IPS-20b (cell line): ENCODE measurements around the gene JADE3.

Source experiments
- H3K27ac ChIP-seq: one replicate; pipeline ENCODE4 v1.5.1; 2013; ENCODE audit warnings: low read length
- H3K27me3 ChIP-seq: 2 replicates; pipeline ENCODE4 v1.6.1; 2013; ENCODE audit warnings: mild to moderate bottlenecking, low read length, inconsistent platforms; ENCODE audit not compliant: insufficient read depth
- H3K36me3 ChIP-seq: 2 replicates; pipeline ENCODE4 v1.6.1; 2013; ENCODE audit warnings: low read depth, mild to moderate bottlenecking, inconsistent platforms, low read length, moderate library complexity; ENCODE audit not compliant: insufficient read depth
- H3K4me1 ChIP-seq: 2 replicates; pipeline ENCODE4 v1.6.1; 2013; ENCODE audit warnings: mild to moderate bottlenecking, control low read depth, inconsistent platforms, low read length, moderate library complexity; ENCODE audit not compliant: insufficient read depth
- H3K4me3 ChIP-seq: 2 replicates; pipeline ENCODE4 v1.5.1; 2013; ENCODE audit warnings: mild to moderate bottlenecking, low read length, inconsistent platforms
- H3K9ac ChIP-seq: 2 replicates; pipeline ENCODE4 v1.6.1; 2013; ENCODE audit warnings: low read depth, mild to moderate bottlenecking, inconsistent platforms, low read length, moderate library complexity
- H3K9me3 ChIP-seq: 2 replicates; pipeline ENCODE4 v1.6.1; 2013; ENCODE audit warnings: mild to moderate bottlenecking, low read depth, low read length, inconsistent platforms; ENCODE audit not compliant: insufficient read depth

The JADE3 gene

GRCh38 chrX:46912098-46912602 is at the start of gene JADE3:
TSS of gene JADE3 (plus strand) at chrX:46912421. CDS start at chrX:46984895, 72,474 bp downstream.
- Histone ChIP-seq H3K9me3 (no peaks in the 10 kb centered on the region), H3K27me3 (no peaks in the 10 kb centered on the region; the same call in 1 of the 2 replicates), H3K4me1 (no peaks in the 10 kb centered on the region; the same call in 1 of the 2 replicates), H3K36me3 (no peaks in the 10 kb centered on the region), H3K27ac (no peak within 1 kb of the TSS), H3K4me3 (peak within 1 kb of the TSS; percentile 88), H3K9ac (peak within 1 kb of the TSS; percentile 79; the same call in 1 of the 2 replicates)

DNA sequence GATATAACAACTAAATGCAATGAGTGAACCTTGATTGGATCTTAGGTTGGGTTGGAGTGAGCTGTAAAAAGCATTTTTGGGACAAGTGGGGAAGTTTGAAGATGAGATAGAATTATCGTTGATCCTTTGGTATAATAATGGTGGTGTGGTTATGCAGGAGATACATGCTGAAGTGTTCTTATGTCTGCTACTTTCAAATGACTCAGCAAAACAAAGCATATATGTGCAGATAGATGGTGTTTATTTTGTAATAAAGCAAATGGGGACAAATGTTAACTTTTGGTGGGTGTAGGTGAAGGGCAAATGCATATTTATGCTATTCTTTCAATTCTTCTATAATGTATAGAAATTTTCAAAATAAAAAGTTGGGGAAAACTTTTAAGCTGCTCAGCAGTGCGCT is 49.1 kb upstream of the JADE3 start:
- no peaks in the 10 kb centered on the region for H3K36me3 ChIP-seq
- no peaks in the 10 kb centered on the region for H3K4me1 ChIP-seq
- no peaks in the 10 kb centered on the region for H3K9me3 ChIP-seq
- no peak overlapping the region for H3K27ac ChIP-seq
- H3K4me3 ChIP-seq = no peak overlapping the region
- no peaks in the 10 kb centered on the region for H3K27me3 ChIP-seq
- no peak overlapping the region for H3K9ac ChIP-seq

- Histone ChIP-seq H3K27ac (no peak overlapping the region), H3K9ac (no peak overlapping the region), H3K9me3 (no peaks in the 10 kb centered on the region), H3K36me3 (no peaks in the 10 kb centered on the region), H3K4me1 (no peaks in the 10 kb centered on the region), H3K4me3 (no peak overlapping the region), H3K27me3 (no peaks in the 10 kb centered on the region)
These were observed 47.6 kb upstream of the JADE3 start for GRCh38 chrX:46864606-46865005.

DNA sequence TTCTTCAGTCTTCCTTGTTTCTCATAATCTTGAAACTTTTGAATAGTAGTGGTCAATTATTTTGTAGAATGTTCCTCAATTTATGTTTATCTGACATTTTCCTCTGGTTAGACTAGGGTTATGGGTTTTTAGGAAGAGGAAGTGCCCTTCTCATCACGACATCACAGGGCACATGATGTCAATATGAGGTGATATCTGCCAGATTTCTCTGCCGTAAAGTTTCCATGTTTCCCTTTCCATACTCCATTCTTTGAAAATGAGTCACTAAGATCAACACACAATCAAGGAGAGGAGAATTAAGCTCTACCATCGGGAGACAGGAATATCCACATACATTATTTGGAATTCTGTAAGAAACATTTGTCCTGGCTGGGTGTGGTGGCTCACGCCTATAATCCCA is 46.9 kb upstream of the JADE3 start:
- Histone ChIP-seq H3K9me3 (no peaks in the 10 kb centered on the region), H3K4me1 (no peaks in the 10 kb centered on the region), H3K27me3 (no peaks in the 10 kb centered on the region), H3K36me3 (no peaks in the 10 kb centered on the region), H3K9ac (no peak overlapping the region), H3K4me3 (no peak overlapping the region), H3K27ac (no peak overlapping the region)

- no peaks in the 10 kb centered on the region for H3K36me3 ChIP-seq
- no peak overlapping the region for H3K9ac ChIP-seq
- no peaks in the 10 kb centered on the region for H3K9me3 ChIP-seq
- H3K27ac ChIP-seq = no peak overlapping the region
- no peaks in the 10 kb centered on the region for H3K27me3 ChIP-seq
- no peak overlapping the region for H3K4me3 ChIP-seq
- no peaks in the 10 kb centered on the region for H3K4me1 ChIP-seq
These were observed 45.5 kb upstream of the JADE3 start for GRCh38 chrX:46866726-46867125.

- H3K4me3 ChIP-seq = no peak overlapping the region
- no peaks in the 10 kb centered on the region for H3K27me3 ChIP-seq
- H3K9ac ChIP-seq = no peak overlapping the region
- H3K9me3 ChIP-seq = no peaks in the 10 kb centered on the region
- no peak overlapping the region for H3K27ac ChIP-seq
- H3K36me3 ChIP-seq = no peaks in the 10 kb centered on the region
- peaks cover 2% of the 10 kb centered on the region; the same call in 1 of the 2 replicates for H3K4me1 ChIP-seq
These were observed 38.5 kb upstream of the JADE3 start for GRCh38 chrX:46873746-46874145.

GRCh38 chrX:46876901-46877300 is 35.3 kb upstream of the JADE3 start:
- Histone ChIP-seq H3K4me1 (peaks cover 2% of the 10 kb centered on the region; the same call in 1 of the 2 replicates), H3K27me3 (no peaks in the 10 kb centered on the region), H3K9me3 (no peaks in the 10 kb centered on the region), H3K4me3 (no peak overlapping the region), H3K9ac (no peak overlapping the region), H3K27ac (no peak overlapping the region), H3K36me3 (no peaks in the 10 kb centered on the region)

DNA sequence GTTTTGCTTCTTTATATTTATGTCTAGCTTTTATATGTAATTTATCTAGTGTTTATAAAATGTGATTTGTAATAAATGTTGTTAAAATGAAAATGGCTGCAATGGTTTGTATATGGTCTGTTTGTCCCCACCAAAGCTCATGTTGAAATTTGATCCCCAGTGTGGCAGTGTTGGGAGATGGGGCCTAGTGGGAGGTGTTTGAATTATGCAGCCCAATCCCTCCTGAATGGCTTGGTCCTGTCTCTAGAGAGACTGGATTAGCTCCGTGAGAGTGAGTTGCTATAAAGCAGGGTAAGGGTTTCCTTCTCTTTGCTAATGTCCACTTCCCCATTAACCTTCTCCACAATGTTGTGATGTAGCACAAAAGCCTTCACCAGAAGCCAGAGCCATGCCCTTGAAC is 30.0 kb upstream of the JADE3 start:
- Histone ChIP-seq H3K27me3 (no peaks in the 10 kb centered on the region), H3K36me3 (no peaks in the 10 kb centered on the region), H3K4me1 (no peaks in the 10 kb centered on the region), H3K9me3 (no peaks in the 10 kb centered on the region), H3K27ac (no peak overlapping the region), H3K4me3 (no peak overlapping the region), H3K9ac (no peak overlapping the region)

DNA sequence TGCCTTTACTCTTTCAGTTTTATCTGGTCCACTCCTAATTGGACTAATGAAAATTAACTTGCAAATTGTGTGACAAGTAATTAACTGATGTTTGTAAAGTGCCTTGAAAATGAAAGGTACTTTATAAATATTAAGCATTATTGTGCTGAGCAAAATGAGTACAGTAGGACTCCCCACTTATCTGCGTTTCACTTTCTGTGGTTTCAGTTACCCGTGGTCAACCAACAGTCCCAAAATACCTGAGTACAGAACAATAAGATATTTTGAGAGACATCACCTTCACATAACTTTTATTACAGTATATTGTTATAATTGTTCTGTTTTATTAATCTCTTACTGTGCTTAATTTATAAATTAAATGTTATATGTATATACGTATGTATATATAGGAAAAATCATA is 27.4 kb upstream of the JADE3 start:
- Histone ChIP-seq H3K4me1 (no peaks in the 10 kb centered on the region), H3K36me3 (no peaks in the 10 kb centered on the region), H3K27ac (no peak overlapping the region), H3K4me3 (no peak overlapping the region), H3K9me3 (no peaks in the 10 kb centered on the region), H3K27me3 (no peaks in the 10 kb centered on the region), H3K9ac (no peak overlapping the region)

DNA sequence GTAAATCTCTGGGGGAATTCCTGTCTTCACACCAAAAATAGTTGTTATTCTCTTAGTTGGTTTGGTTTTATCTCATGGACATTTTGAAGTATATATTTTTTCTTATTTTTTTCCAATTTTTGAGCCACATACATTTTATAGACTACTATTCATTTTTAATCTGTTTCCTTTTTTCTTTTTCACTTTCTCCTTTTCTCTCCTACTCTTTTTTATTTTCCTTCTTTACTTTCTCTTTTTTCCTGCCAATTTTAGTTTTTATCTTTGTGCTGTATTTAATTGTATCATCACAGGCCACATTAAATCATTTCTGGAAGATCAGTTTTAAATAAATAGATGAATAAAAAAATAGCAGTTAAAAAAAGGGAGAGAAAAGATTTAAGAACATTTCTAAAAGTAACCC is 14.0 kb upstream of the JADE3 start:
- Histone ChIP-seq H3K4me3 (no peak overlapping the region), H3K9ac (no peak overlapping the region), H3K27ac (no peak overlapping the region), H3K27me3 (no peaks in the 10 kb centered on the region), H3K36me3 (no peaks in the 10 kb centered on the region), H3K4me1 (no peaks in the 10 kb centered on the region), H3K9me3 (no peaks in the 10 kb centered on the region)

- no peaks in the 10 kb centered on the region for H3K4me1 ChIP-seq
- no peak overlapping the region for H3K9ac ChIP-seq
- peak overlapping the region; percentile 75 for H3K4me3 ChIP-seq
- no peaks in the 10 kb centered on the region for H3K9me3 ChIP-seq
- no peaks in the 10 kb centered on the region for H3K27me3 ChIP-seq
- H3K36me3 ChIP-seq = no peaks in the 10 kb centered on the region
- H3K27ac ChIP-seq = no peak overlapping the region
These were observed 8.6 kb upstream of the JADE3 start for GRCh38 chrX:46903458-46904242.

- Histone ChIP-seq H3K27me3 (no peaks in the 10 kb centered on the region), H3K4me1 (no peaks in the 10 kb centered on the region), H3K27ac (no peak overlapping the region), H3K9me3 (no peaks in the 10 kb centered on the region), H3K9ac (no peak overlapping the region), H3K36me3 (no peaks in the 10 kb centered on the region), H3K4me3 (no peak overlapping the region)
These were observed 7.6 kb upstream of the JADE3 start for GRCh38 chrX:46904626-46905025.
